ENCODE results near the gene TESK2.

- TF ChIP-seq POLR2AphosphoS5 (IDR thresholded peaks at IDR 0.05), result no peak
- TF ChIP-seq POLR2A (IDR thresholded peaks at IDR 0.05), result no peak
These were observed 110.8 kb downstream of the TESK2 start for GRCh38 chr1:45380125-45380524.

Data from sigmoid colon (tissue), 4 donors.